Trophoblast cell (in vitro differentiated cells and primary cell): ENCODE data around the gene A4GALT.

Source experiments
- DNase-seq, 2 donors: peaks; one replicate each; pipeline ENCODE4 v3.0.0-alpha.2; 2016
- H2AFZ ChIP-seq: 2 replicates; pipeline ENCODE4 v1.6.1; 2013; ENCODE audit warnings: low read length, moderate library complexity, mild to moderate bottlenecking; ENCODE audit not compliant: insufficient read depth, poor library complexity
- H2AK5ac ChIP-seq: 2 replicates; pipeline ENCODE4 v1.6.1; 2013; ENCODE audit warnings: mild to moderate bottlenecking, low read length
- H2BK120ac ChIP-seq: 2 replicates; pipeline ENCODE4 v1.6.1; 2013; ENCODE audit warnings: low read length, mild to moderate bottlenecking, moderate library complexity; ENCODE audit not compliant: insufficient read depth, poor library complexity
- H2BK12ac ChIP-seq: 2 replicates; pipeline ENCODE4 v1.6.1; 2013; ENCODE audit warnings: mild to moderate bottlenecking, low read length, moderate library complexity
- H2BK5ac ChIP-seq: 2 replicates; pipeline ENCODE4 v1.6.1; 2013; ENCODE audit warnings: low read length, low read depth, moderate library complexity, mild to moderate bottlenecking; ENCODE audit not compliant: poor library complexity
- H3K14ac ChIP-seq: 2 replicates; pipeline ENCODE4 v1.6.1; 2013; ENCODE audit warnings: mild to moderate bottlenecking, low read length
- H3K18ac ChIP-seq: 2 replicates; pipeline ENCODE4 v1.6.1; 2013; ENCODE audit warnings: mild to moderate bottlenecking, low read length
- H3K23ac ChIP-seq: 2 replicates; pipeline ENCODE4 v1.6.1; 2013; ENCODE audit warnings: low read length
- H3K27ac ChIP-seq: 2 replicates; pipeline ENCODE4 v1.5.1; 2013; ENCODE audit warnings: low read depth, mild to moderate bottlenecking, inconsistent platforms, low read length, moderate library complexity
- H3K27me3 ChIP-seq: 2 replicates; pipeline ENCODE4 v1.6.1; 2013; ENCODE audit warnings: inconsistent platforms, mild to moderate bottlenecking, low read length, moderate library complexity; ENCODE audit not compliant: insufficient read depth
- H3K36me3 ChIP-seq, 2 experiments: 1 replicate in 1 of 2; 2 replicates in 1 of 2; pipeline ENCODE4 v1.6.1; 2013; ENCODE audit warnings: low read length in 2 of 2, mild to moderate bottlenecking in 2 of 2, moderate library complexity in 1 of 2; ENCODE audit not compliant: insufficient read depth in 2 of 2, control insufficient read depth in 1 of 2
- H3K4ac ChIP-seq: 2 replicates; pipeline ENCODE4 v1.6.1; 2013; ENCODE audit warnings: low read depth, mild to moderate bottlenecking, low read length, moderate library complexity
- H3K4me1 ChIP-seq, 2 experiments: 1 replicate in 1 of 2; 2 replicates in 1 of 2; pipeline ENCODE4 v1.6.1; 2013; ENCODE audit warnings: low read length in 2 of 2, mild to moderate bottlenecking in 2 of 2, moderate library complexity in 1 of 2; ENCODE audit not compliant: insufficient read depth in 2 of 2, control insufficient read depth in 1 of 2
- H3K4me2 ChIP-seq: 2 replicates; pipeline ENCODE4 v1.6.1; 2013; ENCODE audit warnings: inconsistent platforms, mild to moderate bottlenecking, low read length, moderate library complexity
- H3K4me3 ChIP-seq: 2 replicates; pipeline ENCODE4 v1.5.1; 2013; ENCODE audit warnings: mild to moderate bottlenecking, low read depth, low read length, inconsistent platforms
- H3K79me1 ChIP-seq: one replicate; pipeline ENCODE4 v1.6.1; 2013; ENCODE audit warnings: low read length
- H3K79me2 ChIP-seq: 2 replicates; pipeline ENCODE4 v1.6.1; 2013; ENCODE audit warnings: low read length, mild to moderate bottlenecking; ENCODE audit not compliant: control insufficient read depth, insufficient read depth, poor library complexity
- H3K9ac ChIP-seq: 2 replicates; pipeline ENCODE4 v1.6.1; 2013; ENCODE audit warnings: mild to moderate bottlenecking, low read length
- H3K9me3 ChIP-seq: 2 replicates; pipeline ENCODE4 v1.6.1; 2013; ENCODE audit warnings: low read depth, mild to moderate bottlenecking, control low read depth, inconsistent platforms, low read length; ENCODE audit not compliant: insufficient read depth
- H4K12ac ChIP-seq: 2 replicates; pipeline ENCODE4 v1.6.1; 2013; ENCODE audit warnings: low read depth, mild to moderate bottlenecking, low read length, moderate library complexity
- H4K8ac ChIP-seq: 2 replicates; pipeline ENCODE4 v1.6.1; 2013; ENCODE audit warnings: low read depth, mild to moderate bottlenecking, low read length, moderate library complexity
- H4K91ac ChIP-seq: one replicate; pipeline ENCODE4 v1.6.1; 2013; ENCODE audit warnings: low read depth, mild to moderate bottlenecking, low read length, moderate library complexity
- WGBS: extraction: QIAGEN DNeasy Blood & Tissue Kit; methylation state at CpG from one replicate; pipeline ENCODE4 v1.1.7; 2013; ENCODE audit warnings: missing lambda C conversion rate; ENCODE audit not compliant: insufficient read length, insufficient coverage; ENCODE audit errors: extremely low coverage; 5-methylcytosine and 5-hydroxymethylcytosine counted together

A4GALT gene

DNA sequence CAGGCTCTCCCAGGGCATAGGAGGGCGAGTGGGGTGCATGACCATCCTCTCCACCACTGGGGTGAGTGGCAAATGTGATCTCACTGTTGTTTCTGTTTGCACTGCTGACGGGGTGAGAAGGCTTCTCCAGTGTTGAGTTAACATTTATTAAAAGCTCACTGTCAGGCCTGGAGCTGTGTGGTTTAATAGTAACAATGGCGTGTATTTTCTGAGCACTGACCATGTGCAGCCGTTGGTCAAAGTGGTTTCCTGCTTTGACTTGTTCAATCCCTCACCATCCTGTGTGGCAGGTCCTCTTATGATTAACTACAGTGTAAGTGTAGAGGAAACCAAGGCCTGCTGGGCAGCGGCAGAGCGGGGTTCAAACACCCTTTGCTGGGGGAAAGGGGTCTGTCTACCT is 4.4 kb downstream of the A4GALT start:
- no peak overlapping the region for H3K18ac ChIP-seq
- no CpG with 5 or more reads among the region's 6 CpGs for WGBS
- no peaks in the 10 kb centered on the region for H3K79me2 ChIP-seq
- no peak overlapping the region for H4K12ac ChIP-seq
- H3K27ac ChIP-seq: no peak overlapping the region
- H3K23ac ChIP-seq: no peak overlapping the region
- no peak overlapping the region for H2BK12ac ChIP-seq
- no peak overlapping the region for H3K9ac ChIP-seq
- no peak overlapping the region for H2AFZ ChIP-seq
- H3K9me3 ChIP-seq: peaks cover 2% of the 10 kb centered on the region
- H3K4ac ChIP-seq: no peak overlapping the region
- no peak overlapping the region for H3K4me2 ChIP-seq
- no peak overlapping the region for H3K14ac ChIP-seq
- H4K91ac ChIP-seq: no peak overlapping the region
- no peak overlapping the region for H2AK5ac ChIP-seq
- no peak overlapping the region for H2BK5ac ChIP-seq
- peak in 1 of 2 donors; percentile 25 for DNase-seq
- H3K4me1 ChIP-seq: peaks cover 6 to 16% of the 10 kb centered on the region in 2 experiments
- H3K27me3 ChIP-seq: peaks cover 20% of the 10 kb centered on the region
- H3K79me1 ChIP-seq: no peaks in the 10 kb centered on the region
- no peak overlapping the region for H4K8ac ChIP-seq
- no peak overlapping the region for H2BK120ac ChIP-seq
- H3K4me3 ChIP-seq: no peak overlapping the region
- no peaks in the 10 kb centered on the region for H3K36me3 ChIP-seq

DNA sequence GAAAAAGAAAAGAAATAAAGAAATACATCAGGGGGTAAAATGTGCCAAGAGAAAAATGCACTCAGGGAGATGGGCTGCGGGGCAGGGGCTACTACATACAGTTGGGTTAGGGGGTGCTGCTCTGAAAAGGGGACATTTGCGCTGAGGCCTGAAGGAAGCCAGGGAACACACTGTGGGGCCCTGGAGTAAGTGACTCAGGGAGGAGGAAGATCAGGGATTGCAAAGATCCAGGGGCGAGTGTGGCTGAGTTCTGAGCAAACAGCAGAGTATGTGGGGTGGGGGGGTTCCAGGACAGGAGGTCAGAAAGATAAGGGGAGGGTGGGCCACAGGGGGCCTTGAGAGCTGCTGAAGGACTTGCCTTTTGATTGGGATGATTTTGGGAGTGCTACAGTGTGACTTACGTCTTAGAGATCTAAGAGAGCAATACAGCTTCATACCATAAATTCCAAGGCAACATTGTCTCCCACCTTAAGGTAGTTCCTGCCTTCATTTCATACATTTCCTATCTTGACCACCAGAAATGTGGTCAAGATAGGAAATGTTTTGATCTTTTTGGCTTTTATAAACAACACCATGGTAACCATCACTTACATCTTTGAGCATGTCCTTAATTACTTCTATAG is 5.8 kb downstream of the A4GALT start:
- no peak overlapping the region for H4K8ac ChIP-seq

DNA sequence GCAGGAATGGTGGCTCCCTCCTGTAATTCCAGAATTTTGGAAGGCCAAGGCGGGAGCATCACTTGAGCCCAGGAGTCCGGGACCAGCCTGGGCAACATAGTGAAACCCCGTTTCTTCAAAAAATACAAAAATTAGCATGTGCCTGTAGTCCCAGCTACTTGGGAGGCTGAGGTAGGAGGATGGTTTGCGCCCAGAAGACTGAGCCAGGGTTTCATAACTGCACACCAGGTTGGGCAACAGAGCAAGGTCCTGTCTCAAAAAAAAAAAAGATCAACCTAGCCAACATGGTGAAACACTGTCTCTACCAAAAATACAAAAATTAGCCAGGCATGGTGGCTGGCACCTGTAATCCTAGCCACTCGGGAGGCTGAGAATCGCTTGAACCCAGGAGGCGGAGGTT is 6.4 kb downstream of the A4GALT start:
- peaks cover 2% of the 10 kb centered on the region for H3K9me3 ChIP-seq
- H3K23ac ChIP-seq: no peak overlapping the region
- H3K27ac ChIP-seq: no peak overlapping the region
- H4K8ac ChIP-seq: no peak overlapping the region
- no peak overlapping the region for H2BK5ac ChIP-seq
- no peak overlapping the region for H3K4me2 ChIP-seq
- no peak overlapping the region for H3K4me3 ChIP-seq
- peaks cover 2% of the 10 kb centered on the region for H3K27me3 ChIP-seq
- H3K9ac ChIP-seq: no peak overlapping the region
- H3K4ac ChIP-seq: no peak overlapping the region
- no peaks in the 10 kb centered on the region for H3K79me1 ChIP-seq
- peak in 1 of 2 donors; percentile 42 for DNase-seq
- H3K18ac ChIP-seq: no peak overlapping the region
- no peak overlapping the region for H4K91ac ChIP-seq
- no peak overlapping the region for H2AFZ ChIP-seq
- no peaks in the 10 kb centered on the region for H3K36me3 ChIP-seq
- no peak overlapping the region for H2BK120ac ChIP-seq
- peaks cover 3 to 12% of the 10 kb centered on the region in 2 experiments for H3K4me1 ChIP-seq
- no peak overlapping the region for H4K12ac ChIP-seq
- no peaks in the 10 kb centered on the region for H3K79me2 ChIP-seq
- H3K14ac ChIP-seq: no peak overlapping the region
- H2BK12ac ChIP-seq: no peak overlapping the region
- no peak overlapping the region for H2AK5ac ChIP-seq
- no CpG with 5 or more reads among the region's 7 CpGs for WGBS

More for the DNA sequence above, 5.8 kb downstream of the A4GALT start:
- no peak overlapping the region for H2BK5ac ChIP-seq
- no peak overlapping the region for H3K18ac ChIP-seq
- H3K9me3 ChIP-seq: peaks cover 2% of the 10 kb centered on the region
- no peak overlapping the region for H2BK120ac ChIP-seq
- no peak overlapping the region for H2BK12ac ChIP-seq
- WGBS: no CpG with 5 or more reads among the region's 4 CpGs
- H2AK5ac ChIP-seq: no peak overlapping the region
- H3K27ac ChIP-seq: no peak overlapping the region
- no peak overlapping the region for H3K23ac ChIP-seq
- H3K36me3 ChIP-seq: no peaks in the 10 kb centered on the region
- H3K4me3 ChIP-seq: no peak overlapping the region
- peaks cover 3 to 12% of the 10 kb centered on the region in 2 experiments for H3K4me1 ChIP-seq
- DNase-seq: peak; percentile 42 to 96
- H3K79me1 ChIP-seq: no peaks in the 10 kb centered on the region
- no peaks in the 10 kb centered on the region for H3K79me2 ChIP-seq
- no peak overlapping the region for H2AFZ ChIP-seq
- H3K14ac ChIP-seq: no peak overlapping the region
- H4K12ac ChIP-seq: no peak overlapping the region
- no peak overlapping the region for H4K91ac ChIP-seq
- no peak overlapping the region for H3K9ac ChIP-seq
- no peak overlapping the region for H3K4me2 ChIP-seq
- H3K4ac ChIP-seq: no peak overlapping the region
- peaks cover 7% of the 10 kb centered on the region for H3K27me3 ChIP-seq

DNA sequence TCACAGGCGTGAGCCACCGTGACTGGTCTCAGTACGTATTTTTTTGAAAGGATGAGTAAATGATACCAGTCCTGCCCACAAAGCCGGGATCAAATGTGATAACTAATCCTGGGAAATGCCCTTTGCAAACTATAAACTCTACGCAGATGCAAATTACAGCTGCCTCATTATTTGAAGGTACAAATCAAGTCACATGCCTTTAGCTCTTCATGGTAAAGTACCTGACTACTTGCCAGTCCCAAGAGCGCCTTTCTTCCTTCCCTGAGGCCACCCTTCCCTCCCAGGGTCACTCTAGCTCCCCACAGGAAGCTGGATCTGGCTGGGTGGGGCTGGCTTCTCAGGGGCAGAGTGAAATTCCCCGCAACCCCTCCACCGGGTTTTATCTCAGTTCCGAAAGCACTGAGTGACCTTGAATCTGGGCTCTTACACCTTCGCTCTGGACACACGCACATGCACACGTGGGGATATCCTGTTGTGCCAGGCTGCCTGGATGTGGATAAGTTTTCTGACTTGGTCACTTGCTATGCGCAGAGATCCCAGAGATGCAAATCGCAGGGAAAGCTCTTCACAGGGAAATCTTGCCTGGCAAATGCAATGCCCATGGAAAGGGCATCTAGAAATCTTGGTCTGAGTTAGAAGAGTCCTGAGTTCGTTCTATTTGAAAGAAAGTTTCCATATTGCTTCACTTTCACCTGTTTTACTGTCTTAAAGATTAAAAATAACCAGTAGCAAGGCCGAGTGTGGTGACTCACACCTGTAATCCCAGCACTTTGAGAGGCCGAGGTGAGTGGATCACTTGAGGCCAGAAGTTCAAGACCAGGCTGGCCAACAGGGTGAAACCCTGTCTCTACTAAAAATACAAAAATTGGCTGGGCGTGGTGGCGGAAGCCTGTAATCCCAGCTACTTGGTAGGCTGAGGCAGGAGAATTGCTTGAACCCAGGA is 8.5 kb downstream of the A4GALT start:
- no peak overlapping the region for H2BK120ac ChIP-seq
- no peak overlapping the region for H3K4me2 ChIP-seq
- no peak overlapping the region for H2AFZ ChIP-seq
- H2AK5ac ChIP-seq: no peak overlapping the region
- no peak for DNase-seq
- no peak overlapping the region for H3K14ac ChIP-seq
- H2BK12ac ChIP-seq: no peak overlapping the region
- no CpG with 5 or more reads among the region's 19 CpGs for WGBS
- peaks cover 3% of the 10 kb centered on the region for H3K9me3 ChIP-seq
- H3K27ac ChIP-seq: no peak overlapping the region
- H3K18ac ChIP-seq: no peak overlapping the region
- H3K9ac ChIP-seq: no peak overlapping the region
- H3K79me1 ChIP-seq: no peaks in the 10 kb centered on the region
- H4K91ac ChIP-seq: no peak overlapping the region
- H3K4me1 ChIP-seq: peaks cover under 1 to 7% of the 10 kb centered on the region in 2 experiments
- no peak overlapping the region for H2BK5ac ChIP-seq
- no peak overlapping the region for H4K12ac ChIP-seq
- H4K8ac ChIP-seq: no peak overlapping the region
- H3K4me3 ChIP-seq: no peak overlapping the region
- H3K4ac ChIP-seq: no peak overlapping the region
- H3K23ac ChIP-seq: no peak overlapping the region
- no peaks in the 10 kb centered on the region for H3K79me2 ChIP-seq
- H3K27me3 ChIP-seq: no peaks in the 10 kb centered on the region
- H3K36me3 ChIP-seq: no peaks in the 10 kb centered on the region
